Dedifferentiated amniotic fluid mesenchymal stem cell (primary cell): ENCODE results near the gene RAB8A.
"Not testable (repeated sequence)": the region's sequence is repeated elsewhere in the genome, so short reads cannot be mapped to it uniquely, and the experiment has no call there.

Source experiments
- DNase-seq: peaks from one replicate; pipeline ENCODE4 v3.0.0-alpha.2; 2016; ENCODE audit errors: extremely low spot score

The RAB8A gene

GRCh38 chr19:16178866-16179265 lies 67.2 kb downstream of the RAB8A start:
- not testable (repeated sequence) for DNase-seq

- DNase-seq, result peak; percentile 96
Measured at GRCh38 chr19:16180611-16181010, 68.9 kb downstream of the RAB8A start.
